SK-N-MC (cell line): Measurements from ENCODE around the gene CNST.

Experiments used
- EZH2 ChIP-seq: fragments of 200-600 bp; sonication (generic); IDR thresholded peaks from one replicate; pipeline ENCODE4 v1.6.1; 2017; ENCODE audit warnings: antibody characterized with exemption
- POLR2AphosphoS5 ChIP-seq: IDR thresholded peaks from 2 replicates; pipeline ENCODE4 v1.6.1; 2012; ENCODE audit warnings: mild to moderate bottlenecking, low read depth, low read length, borderline replicate concordance

DNA sequence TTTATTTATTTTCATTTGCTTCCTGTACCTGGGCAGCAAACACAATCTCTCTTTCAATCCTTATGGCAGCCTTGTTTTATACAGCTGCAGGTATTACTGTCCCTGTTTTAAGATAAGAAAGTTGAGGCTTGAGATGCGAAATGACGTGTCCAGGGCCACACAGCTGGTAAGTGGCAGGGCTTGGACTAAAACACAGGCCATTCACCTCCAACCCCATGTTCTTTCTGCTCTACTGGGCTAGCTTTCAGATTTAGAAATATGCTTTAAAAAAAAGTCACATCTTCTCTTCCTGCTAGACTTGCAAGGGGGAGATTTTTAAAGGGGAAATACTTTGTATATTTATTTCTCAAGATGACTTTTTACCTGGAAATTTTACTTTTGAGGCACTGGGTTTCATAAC, 62.8 kb downstream of the CNST start:
- TF ChIP-seq POLR2AphosphoS5 (no peak), EZH2 (no peak)
